HG02943 (cell line): Measurements from ENCODE around the gene SP4.

ENCODE experiments used
- ATAC-seq: cut with Tn5 transposase; IDR thresholded peaks from one replicate; pipeline ENCODE4 v1.9.1; 2021; ENCODE audit warnings: mild to moderate bottlenecking, low read depth, moderate library complexity; ENCODE audit not compliant: unreplicated experiment

Gene SP4

DNA sequence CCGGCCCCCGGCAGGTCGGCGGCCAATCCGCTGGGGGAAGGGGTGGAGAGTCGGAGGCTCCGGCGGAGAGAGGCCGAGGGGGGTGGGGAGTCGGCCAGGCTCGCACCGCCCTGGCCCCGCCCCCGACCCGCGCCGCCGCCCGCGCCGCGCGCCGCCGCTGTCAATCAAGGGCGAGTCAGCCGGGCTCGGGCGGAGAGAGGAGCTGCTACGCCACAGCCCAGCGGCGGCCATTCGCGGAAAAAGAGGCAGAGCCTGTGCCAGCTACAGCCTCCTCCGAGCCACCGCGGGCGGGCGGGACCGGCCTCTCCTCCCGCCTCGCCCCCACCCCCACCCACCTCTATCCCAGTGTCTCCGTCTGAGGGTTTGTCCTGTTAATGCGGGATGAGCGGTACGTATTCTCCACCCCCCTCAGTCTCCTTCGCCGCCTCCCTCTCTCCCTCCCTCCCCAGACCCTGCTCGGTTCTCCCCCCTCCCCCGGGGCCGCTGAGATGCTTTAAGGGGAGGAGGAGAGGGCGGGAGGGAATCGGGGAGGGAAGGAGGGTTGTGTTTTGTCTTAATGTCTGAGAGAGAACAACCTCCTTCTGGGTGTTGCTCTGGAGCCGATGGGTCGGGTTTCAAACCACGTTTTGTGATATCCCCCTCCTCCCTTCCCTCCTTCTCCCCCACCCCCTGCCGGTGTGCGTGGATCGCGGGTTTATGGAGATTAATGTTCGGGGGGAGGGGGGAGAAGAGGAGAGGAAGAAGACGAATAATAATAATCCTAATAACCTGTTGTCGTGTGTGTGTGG lies at the start of gene SP4:
TSS of gene SP4 (plus strand) at position 213 of the 788 bp plus-strand sequence. CDS start at position 382, 169 bp downstream.
- ATAC-seq: peak; percentile 67

DNA sequence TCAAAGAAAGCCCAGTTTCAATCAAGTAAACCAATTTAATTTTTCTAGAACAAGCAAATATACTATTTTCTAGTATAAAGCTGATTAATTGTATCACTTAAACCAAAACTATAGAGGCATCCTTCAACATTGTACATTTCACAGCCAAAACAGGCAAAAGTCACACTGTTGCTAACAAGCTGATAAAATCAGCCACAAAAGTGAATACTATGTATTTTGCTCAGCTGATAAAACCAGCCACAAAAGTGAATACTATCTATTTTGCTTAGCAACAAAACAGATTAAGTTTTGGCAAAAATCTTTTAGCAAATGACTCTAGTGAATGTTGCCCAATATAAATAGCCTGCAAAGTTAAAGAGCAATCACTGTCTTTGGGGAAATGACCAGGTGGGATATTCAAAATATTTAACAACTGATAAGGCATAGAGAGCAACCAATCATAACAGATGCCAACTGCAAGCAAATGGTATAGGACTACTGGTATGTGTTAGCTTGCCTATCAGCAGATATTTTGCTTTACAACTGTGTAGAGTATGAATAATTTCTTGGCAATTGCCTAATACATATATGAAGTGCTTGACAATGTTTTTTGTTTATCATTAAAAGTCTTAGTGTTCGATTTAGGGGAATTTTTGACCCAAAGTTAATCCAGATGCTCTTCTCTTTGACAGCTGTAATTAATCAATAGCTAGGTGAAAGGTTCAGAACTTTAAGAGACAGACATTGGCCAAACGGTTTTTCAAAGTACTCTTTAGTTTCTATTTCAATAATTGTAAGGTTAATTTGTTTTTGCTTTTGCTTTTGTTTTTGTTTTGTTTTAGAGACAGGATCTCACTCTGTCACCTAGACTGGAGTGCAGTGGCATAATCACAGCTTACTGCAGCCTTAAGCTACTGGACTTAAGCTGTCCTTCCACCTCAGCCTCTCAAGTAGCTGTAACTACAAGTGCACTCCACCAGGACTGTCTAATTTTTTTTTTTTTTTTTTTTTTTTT lies 44.4 kb upstream of the SP4 start:
- ATAC-seq: peak; percentile 80

DNA sequence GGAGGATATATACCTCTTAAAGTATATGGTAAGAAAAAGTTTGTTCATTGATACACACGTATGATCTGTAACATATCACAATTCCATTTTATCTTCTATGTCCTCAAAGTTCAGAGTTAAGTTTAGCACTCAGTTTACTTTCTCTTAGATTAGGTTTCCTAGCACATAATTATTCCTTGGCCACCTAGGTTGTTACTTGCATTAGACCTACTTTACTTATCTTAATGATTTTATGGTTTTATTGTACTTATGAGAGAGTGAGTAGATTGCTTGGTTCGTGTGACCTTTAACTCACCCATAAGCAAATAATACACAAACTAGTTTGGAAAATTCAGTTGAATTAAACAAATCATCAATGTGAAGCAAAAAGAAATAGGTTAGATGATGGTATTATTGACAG lies 33.9 kb upstream of the SP4 start:
- no peak for ATAC-seq

DNA sequence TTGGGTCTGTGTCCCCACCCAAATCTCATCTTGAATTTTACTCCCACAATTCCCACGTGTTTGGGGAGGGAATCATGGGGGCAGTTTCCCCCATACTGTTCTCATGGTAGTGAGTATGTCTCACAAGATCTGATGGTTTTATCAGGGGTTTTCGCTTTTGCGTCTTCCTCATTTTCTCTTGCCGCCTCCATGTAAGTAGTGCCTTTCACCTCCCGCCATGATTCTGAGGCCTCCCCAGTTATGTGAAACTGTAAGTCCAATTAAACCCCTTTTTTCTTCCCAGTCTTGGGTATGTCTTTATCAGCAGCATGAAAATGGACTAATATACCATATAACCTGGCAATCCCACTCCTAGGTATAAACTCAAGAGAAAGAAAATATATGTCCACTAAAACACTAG lies 25.9 kb upstream of the SP4 start:
- no peak for ATAC-seq

DNA sequence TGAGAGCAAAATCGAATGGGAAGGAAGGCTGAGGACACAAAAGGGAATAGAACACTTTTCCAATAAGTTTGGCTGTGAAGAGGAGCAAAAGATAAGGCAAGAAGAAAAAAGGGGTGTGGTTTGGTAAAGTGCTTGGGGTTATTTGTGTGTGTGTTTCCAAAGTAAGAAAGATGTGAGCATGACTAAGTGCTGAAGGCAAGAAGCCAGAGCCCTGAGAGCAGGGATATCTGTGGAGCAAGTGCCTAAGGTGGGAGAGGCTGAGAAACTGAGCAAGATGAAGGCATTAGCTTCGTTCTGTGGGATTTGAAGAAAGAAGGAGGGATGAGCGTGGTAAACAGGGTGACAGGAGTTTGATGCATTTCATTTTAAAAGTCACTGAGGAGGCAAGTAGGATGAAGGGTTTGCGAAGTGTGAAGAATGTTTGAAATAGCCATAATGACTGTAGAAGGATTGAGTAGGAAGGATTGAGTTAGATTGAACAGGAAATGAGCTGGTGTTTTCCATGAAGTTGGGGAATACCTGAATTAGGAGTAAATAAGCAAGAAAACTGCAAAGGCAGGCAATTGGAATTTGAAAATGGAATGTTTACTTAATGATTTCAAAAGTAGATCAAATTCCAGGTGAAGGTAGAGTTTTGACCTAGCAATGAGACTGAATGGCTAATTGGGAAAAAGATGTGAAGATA lies 19.9 kb upstream of the SP4 start:
- no peak for ATAC-seq

DNA sequence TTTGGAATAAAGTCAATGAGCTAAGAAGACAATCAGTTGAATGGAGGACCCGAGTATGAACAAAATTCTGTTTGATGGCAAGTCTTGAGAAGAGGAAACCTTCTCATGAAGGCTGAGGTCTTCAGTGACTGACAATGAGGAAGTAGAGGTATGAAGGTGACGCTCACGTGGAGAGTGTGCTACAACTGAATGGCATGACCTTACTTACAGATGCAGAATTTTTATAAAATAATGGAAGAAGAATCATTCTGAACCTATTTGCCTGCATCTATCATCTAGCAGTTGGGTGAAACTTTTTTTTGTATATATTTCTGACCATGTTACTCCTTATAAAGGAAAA lies 19.4 kb upstream of the SP4 start:
- ATAC-seq: no peak

DNA sequence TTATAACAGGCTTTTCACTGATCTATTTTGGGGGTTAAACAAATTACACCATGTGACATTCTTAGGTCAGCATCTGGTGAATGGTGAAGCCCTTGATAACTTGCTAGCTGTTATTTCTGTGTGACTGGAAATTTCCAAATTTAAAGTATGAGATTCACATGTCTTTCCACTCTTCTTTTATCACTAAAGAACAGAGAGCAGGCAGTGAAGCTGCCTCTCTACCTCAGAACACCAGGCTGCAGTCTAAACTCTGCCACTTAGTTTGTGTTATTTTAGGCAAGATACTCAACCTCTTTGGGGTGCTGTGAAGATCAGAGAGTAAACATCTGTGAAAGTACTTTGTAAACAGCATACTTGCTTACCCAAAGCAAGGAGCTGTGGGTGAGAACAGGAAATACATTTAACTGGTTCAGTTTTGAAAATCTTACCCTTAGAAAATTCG lies 15.5 kb upstream of the SP4 start:
- ATAC-seq: no peak

DNA sequence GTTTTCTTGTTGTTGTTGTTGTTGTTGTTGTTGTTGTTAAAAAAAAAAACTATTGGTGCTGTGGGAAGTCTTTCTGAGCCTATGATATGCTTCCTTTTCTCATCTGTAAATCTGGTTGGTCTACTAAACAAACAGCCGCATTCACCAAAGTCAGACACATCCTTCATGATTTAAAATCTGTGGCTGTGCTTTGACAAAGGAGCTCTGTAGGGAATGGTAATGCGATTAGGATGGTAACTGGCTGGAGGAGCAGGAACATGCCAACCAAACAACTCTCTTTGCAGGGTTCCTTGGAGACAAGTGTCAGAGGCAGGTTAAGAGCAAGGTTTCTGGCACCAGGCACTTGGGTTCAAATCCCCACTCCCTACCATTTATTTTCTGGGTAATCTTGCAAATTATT lies 14.9 kb upstream of the SP4 start:
- no peak for ATAC-seq

DNA sequence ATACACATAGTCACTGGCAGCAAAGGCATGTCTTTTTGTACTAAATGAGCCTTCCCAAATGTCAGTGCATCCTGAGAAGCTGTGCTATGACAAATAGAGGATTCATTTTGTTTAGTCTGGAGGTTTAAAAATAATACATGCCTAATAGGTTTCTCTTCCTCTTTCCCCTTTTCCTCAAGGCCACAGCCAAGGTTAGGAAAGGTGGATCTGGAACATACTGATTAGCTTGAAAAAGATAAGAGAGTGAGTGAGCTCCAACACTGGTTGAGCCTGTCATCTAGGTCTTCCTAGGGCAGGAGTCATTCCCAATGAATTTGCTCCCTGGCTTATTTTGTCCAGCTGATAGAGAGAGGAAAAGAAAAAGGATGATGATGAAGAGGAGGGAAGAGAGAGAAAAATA lies 14.4 kb upstream of the SP4 start:
- no peak for ATAC-seq

DNA sequence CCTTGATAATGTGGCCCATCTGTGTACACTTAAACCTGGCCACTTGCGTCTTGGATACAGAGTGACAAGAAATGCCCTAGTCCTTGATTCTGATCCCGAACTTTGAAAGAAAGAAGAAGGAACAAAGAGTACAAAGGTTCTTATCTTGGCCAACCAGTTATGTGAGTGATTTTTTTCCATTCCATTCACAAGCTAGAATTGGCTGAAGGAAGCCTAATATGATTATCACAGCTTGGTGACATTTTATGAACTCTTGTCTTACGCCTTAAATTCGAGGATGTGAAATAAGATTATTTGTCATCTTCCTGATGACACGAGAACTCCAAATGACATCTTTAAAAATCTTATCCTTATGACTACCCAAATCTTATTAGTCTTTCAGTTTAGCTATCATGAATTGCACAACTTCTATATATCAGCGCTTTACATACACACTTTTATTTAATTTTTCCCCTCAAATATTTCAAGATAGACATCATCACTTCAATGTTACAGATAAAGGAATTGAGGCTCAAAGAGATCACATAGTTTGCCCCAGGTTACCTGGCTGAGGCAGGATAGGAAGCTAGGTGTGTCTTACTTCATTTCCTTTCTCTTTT lies 13.0 kb upstream of the SP4 start:
- no peak for ATAC-seq

DNA sequence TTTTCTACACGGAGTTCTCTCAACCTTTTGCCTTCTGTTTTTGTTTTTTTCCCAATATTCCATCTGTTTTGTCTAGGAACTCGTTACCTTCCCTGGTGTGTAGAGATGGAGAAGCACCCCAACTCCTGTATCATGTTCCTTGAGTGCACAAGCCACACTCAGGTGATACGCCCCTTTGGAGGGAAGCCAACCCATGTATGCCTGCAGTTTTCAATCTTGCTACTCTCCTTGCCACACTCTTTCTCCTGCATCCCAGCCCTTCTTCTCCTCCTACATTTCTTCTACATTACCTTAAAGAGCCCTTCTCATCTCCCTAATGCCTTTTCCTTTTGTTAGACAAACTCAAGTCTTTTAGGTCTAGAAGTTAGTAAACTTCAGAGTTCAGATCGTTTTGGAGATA lies 10.2 kb upstream of the SP4 start:
- no peak for ATAC-seq

DNA sequence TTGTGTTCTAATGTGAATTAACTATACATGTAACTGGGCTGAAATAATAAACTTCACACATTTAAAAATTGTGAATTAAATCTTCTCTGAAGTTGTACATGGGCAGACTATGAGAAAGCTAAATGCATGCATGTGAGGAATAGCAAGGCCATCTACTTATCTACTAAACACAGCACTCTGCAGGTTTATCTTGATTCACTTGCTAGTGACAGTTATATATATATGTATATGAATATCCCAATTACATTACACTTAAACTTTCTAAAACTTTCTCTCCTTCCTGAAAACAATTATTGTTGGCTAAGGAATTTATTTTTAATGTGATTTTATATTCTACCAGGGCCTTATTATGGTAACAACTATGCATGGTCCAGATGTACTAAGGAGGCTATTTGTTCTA lies 5.1 kb upstream of the SP4 start:
- ATAC-seq: no peak

DNA sequence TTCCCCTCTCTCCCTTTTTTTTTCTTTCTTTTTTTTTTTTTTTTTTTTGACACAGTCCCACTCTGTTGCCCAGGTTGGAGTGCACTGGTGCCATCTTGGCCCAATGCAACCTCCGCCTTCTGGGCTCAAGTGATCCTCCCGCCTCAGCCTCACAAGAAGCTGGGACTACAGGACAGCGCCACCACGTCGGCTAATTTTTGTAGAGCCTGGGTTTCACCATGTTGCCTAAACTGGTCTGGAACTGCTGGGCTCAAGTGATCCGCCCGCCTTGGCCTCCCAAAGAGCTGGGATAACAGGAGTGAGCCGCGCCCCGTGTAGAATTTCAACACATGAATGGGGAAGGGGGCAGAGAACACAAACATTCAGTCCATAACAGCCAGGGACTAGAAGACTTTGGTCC lies 2.6 kb upstream of the SP4 start:
- ATAC-seq: no peak

DNA sequence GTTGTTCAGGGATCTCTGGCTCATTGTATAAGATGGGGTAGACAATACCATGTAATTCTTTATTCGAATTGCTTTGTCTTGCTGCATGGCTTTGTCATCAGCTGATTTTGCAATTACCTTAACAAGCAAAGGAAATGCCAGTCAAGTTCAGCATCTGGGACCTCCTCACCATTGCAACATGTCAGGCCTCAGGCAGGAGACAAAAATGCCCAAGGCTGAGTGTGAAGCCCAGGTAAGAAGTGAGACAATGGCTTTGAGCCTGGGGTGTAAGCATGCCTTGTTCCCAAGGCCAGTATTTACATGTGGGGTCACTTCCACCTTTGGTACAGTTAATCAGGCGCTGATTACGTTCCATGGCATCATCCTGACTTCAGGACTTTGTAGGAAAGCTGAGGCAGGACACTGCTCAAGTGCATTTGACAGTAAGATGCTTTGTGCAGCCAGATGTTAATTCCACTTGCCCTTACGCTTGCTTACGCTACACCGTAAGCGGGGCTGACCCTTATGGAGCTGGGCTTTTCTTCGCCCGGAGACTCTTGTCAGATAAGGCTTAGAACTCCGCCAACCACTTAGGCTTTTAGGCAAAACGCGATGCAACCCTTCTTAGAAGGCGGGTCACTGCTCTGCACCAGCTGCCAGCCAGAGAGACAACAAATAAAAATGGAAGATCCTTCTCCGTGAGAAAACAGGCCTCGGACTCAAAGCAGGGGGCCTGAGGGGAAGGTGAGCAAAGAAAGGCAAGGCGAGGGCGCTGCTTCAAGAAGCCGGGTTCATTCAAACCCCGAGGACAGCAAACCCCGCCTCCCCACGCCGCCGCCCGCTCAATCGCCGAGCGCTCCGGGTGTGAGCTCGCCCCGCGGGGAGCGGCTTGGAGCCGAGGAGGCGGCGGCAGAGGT lies 1.3 kb upstream of the SP4 start:
- no peak for ATAC-seq

DNA sequence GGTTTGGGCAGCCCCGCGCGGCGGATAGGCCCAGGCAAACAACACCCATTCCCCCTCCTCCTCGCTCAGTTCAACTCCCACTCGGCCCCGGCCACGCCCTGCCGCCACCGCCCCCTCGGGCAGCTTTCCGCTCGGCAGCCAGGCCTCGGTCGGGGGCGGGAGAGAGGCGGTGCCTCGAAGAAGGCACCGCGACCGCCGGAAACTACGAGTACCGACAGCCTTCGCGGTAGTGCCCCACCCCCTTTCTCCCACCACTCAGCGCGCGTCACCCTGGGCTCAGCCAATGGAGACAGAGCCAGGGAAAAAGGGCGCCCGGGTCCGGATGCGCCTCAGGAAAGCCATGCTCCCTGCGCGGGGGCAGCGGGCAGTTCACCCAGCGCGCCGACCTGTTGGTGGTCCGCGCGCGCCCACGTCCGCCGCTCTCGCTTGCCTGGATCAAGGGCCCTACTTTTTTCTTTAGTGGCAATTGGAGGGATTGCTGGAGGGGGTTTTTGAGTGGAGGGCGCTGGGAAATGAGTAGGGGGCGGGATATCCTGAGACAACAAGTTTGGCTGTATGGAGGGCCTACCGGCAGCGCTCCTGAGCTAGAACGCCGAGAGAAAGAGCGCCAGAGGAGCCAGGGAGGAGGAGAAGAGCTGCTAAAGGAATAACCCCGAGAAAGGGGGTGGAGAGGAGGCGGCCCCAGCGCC lies 557 bp upstream of the SP4 start:
- peak; percentile 77 for ATAC-seq

DNA sequence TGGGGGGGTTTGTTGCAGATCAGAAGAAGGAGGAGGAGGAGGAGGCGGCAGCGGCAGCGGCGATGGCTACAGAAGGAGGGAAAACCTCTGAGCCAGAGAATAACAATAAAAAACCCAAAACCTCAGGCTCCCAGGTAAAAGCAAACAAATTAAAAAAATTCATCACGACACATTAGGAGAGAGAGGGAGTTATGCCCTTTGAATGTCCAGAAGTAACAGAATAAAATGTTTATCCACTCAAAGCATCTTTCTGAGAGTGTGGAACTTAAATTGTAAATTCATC lies 717 bp downstream of the SP4 start:
- no peak for ATAC-seq

DNA sequence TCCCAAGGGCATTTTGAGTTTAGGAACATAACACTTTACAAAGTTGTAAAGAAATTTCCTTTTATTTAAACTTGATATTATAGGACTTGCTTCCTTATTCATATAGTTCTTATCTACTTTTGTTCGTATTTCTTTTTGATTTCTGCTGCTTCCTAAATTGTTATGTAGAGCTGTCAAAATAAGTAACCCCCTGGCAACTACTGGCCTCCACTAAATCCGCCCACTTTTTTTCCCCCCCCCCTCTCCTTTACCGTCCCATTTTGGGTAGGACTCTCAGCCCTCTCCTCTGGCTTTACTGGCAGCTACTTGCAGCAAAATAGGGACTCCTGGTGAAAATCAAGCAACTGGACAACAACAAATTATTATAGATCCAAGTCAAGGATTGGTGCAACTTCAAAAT lies 1.1 kb downstream of the SP4 start:
- ATAC-seq: no peak

DNA sequence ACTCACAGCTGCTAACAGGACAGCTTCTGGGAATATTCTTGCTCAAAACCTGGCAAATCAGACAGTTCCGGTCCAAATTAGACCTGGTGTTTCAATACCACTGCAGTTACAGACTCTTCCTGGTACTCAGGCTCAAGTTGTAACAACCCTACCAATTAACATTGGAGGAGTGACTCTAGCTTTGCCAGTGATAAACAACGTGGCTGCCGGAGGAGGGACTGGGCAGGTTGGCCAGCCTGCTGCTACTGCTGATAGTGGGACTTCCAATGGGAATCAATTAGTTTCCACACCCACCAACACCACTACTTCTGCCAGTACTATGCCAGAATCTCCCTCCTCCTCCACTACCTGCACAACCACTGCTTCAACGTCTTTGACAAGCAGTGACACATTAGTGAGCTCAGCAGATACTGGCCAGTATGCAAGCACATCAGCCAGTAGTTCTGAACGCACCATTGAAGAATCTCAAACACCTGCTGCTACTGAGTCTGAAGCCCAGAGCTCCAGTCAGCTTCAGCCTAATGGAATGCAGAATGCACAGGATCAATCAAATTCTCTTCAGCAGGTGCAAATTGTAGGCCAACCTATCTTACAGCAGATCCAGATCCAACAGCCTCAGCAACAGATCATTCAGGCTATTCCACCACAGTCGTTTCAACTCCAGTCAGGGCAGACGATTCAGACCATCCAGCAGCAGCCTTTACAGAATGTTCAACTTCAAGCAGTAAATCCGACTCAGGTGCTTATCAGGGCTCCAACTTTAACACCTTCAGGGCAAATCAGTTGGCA lies 2.1 kb downstream of the SP4 start:
- ATAC-seq: no peak

DNA sequence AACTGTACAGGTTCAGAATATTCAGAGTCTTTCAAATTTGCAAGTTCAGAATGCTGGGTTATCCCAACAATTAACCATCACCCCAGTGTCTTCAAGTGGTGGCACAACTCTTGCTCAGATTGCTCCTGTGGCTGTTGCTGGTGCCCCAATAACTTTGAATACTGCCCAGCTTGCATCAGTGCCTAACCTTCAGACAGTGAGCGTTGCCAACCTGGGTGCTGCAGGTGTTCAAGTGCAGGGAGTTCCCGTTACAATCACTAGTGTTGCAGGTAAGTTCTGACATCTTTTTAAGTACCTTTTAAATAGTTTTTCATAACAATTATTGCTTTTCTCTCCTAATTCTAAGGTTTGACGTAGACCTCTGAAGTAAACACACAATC lies 2.7 kb downstream of the SP4 start:
- no peak for ATAC-seq
